Esophagus squamous epithelium (tissue), 4 donors: ENCODE measurements around the gene HOXB8.

Experiments used
- CTCF ChIP-seq, 6 experiments: fragments of 450-650 bp in 4 of 6; fragments of 200-600 bp in 2 of 6; sonication (generic) in 2 of 6; IDR thresholded peaks; one replicate each; pipeline ENCODE4 v1.5.1; 2016 to 2019; ENCODE audit warnings: antibody characterized with exemption in 6 of 6, mild to moderate bottlenecking in 4 of 6, moderate library complexity in 4 of 6
- POLR2A ChIP-seq, 4 donors: fragments of 450-650 bp; IDR thresholded peaks; one replicate each; pipeline ENCODE4 v1.6.1; 2017; ENCODE audit warnings: antibody characterized with exemption in 4 of 4, mild to moderate bottlenecking in 4 of 4, moderate library complexity in 3 of 4

- TF ChIP-seq CTCF (IDR thresholded peaks at IDR 0.05) = no peak
- no peak for TF ChIP-seq POLR2A (IDR thresholded peaks at IDR 0.05)
Observed at GRCh38 chr17:48568499-48569239, 46.4 kb downstream of the HOXB8 start.
